Measurements from ENCODE around the gene MRC2.

The MRC2 gene

DNA sequence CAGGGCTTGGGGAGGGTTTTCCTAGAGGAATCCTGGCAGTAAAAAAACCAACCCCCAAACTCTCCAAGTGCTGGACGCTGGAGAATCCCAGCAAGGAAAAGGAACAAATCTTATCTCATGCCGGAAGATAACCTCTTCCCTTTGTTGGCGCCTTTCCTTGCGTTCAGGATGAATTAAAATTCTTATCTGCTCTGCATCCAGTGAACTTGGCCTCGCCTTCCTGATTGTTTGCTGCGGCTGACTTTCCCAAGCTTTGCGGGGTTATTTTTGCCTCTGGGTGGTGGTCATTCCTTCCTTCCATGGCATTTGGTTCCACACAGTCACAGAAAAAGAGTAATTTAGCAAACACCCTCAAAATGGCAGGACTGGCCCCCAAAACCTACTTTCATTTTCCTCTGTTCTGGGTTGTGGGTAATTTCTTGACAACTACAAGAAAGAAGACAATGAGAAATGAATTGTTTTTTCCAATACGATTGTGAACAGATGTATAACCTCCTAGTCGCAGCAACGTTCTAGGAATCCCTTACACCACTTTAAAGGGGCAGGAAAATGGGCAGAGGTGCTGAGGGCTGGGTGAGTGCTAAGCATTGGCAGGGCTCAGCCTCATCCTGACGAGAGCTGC is 77.8 kb downstream of the MRC2 start:
- no peak for DNase-seq

DNA sequence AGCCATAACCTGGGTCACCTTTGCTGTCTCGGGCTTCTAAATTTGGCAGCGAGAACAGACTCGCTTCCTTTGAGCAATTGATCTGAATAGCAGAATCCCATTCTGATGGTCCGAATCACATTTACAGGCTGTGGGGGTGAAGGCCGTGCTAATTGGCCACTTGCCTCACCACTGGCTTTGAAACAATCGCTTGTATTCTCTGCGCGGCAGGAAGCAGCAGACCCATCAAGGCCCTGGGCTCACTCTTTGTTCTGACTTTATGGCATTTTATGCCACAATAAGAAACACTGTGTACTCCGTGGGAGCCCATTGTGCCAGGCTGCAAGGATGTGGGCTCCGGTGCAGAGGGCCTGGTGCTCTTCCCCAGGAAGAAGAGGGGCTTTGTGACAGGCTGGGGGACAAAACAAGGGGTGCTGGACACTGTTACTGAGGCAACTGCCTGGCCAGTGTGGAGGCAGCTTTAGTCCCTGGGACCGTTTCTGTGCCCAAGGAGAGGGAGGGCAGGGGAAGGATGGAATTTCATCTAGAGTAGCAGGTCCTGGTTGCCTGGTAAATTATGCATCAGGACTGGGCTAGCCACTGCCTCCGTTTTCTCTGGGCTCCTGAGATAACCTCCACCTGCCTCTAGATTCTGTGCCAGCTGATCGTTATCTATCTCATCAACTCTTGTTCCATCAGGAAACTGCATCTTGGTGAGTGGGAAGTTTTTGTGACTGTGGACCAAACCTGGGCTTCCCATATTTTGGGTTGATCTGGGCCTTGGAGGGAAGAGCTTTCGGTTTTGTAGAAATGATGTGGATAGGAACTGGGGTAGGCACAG is 78.5 kb downstream of the MRC2 start:
- DNase-seq = no peak

DNA sequence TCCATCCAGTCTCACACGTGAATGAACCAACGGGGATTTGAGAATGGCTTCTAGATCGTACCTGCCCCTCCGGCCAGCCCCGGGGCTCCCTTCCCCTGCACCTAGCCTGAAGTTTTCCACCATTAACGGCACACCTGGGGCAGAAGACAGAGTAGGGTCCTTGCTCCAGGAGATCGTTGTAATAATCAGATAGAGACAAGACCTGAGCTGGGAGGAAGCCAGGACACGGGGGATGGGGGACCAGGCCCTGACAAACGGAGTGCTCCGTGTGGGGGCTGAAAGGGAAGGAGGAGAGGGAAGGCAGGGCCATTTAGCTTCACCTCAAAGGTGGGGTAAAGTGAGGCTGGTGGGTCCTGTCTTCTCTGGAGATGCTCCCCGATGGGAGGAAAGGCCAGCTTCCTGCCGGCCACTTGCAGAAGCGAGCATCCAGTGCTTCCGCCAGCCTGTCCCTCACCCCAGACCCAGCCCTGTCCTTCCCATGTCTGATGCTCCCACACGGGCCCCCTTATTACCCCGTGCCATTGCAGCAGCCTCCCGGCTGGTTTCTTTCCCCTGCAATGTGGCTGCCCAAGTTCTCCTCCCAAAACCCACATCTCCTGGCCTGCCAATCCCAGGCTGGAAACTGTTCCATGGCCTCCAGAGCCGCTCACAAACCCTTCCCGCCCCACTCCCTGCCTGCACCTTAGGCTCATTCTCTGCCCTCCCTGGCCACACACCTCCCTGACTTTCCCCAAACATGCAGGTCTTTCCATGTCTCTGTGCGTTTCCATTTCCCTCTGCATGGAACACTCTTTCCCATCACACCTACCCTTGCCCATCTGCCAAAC is 79.3 kb downstream of the MRC2 start:
- DNase-seq = no peak

DNA sequence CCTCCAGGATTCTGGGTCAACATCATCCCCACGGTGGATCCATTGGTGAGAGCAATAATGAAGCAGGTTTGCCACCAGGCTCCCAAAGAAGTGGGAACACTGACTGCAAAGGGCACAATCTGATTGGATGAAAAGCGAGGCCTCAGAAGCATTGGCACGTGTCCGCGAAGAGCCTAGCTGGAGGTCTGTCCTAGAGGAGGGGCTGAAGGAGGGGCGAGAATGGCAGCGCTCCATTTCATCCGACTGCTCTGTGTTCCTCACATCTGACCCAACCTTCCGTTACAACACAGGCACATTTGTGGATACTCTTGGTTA is 79.9 kb downstream of the MRC2 start:
- no peak for DNase-seq

DNA sequence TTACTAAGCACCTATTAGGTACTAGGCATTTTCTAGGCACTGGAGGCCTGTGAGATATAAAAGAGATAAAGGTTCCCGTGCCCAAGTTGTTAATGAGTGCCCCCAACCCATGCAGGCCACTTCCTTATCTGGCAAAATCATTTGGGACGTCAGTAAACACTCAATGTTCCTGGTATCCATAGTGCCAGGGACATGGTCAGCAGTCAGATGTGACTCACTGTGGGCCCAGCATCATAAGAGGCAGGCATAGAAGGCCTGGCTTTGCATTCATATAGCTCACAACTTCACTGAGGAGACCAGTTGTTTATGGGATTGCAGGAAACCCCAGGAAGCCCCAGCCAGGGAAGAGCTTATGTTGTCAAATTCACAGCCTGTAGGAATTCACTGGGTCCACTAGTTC is 81.1 kb downstream of the MRC2 start:
- no peak for DNase-seq

DNA sequence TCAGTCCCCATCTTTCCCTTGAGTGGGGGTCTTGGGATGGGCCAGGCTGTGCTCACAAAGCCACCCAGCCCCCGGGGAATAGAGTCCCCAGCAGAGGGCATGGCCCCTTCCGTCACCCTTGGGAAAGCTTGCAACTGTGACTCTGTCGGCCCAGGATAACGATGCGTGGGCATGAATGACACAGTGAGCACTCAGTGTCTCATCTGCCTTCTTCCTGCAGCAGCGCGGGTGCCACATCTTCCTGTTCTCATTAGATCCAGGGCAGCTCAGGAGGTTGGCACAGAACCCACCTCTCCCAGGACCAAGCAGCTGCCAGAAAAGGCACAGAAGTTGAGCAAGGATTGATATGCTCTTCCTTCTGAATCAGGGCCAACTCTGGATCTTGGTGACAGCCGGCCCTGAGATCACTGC is 84.7 kb downstream of the MRC2 start:
- no peak for DNase-seq

DNA sequence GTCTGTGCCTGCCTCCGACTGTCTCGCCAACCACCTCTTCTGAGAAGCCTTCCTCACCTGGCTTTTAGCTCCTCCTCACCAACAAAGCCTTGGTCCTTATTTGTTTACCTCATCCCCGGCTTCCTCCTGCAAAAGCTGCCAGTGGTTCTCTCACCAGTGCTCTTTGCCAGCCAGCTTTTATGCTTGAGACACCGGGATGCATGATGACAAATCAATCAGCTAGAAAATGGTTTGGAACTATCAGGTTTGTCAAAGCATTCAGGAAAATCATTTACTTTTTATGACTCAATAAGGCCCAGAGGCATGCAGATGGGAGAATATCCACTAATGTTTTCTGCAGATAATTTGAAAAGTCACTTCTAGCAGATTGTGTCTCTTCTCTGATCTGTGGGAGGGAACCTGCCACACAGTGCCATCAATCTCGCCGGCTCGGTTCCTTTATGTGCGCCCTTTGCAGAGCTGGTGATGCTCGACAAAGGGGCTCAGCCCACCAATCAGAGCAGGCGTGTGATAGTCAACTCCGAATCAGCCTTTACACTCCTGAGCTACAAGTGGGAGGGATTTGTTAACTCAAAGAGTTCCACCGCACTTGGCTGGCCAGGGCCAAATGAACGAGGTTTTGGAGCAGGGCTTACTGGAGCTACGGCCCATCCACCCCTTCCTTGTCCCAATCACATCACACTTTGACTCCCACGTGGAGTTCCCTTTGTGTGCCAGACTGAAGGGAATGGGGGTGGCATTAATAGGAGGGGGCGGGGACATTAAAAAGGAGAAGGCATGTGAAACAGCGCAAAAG is 85.8 kb downstream of the MRC2 start:
- DNase-seq = no peak

DNA sequence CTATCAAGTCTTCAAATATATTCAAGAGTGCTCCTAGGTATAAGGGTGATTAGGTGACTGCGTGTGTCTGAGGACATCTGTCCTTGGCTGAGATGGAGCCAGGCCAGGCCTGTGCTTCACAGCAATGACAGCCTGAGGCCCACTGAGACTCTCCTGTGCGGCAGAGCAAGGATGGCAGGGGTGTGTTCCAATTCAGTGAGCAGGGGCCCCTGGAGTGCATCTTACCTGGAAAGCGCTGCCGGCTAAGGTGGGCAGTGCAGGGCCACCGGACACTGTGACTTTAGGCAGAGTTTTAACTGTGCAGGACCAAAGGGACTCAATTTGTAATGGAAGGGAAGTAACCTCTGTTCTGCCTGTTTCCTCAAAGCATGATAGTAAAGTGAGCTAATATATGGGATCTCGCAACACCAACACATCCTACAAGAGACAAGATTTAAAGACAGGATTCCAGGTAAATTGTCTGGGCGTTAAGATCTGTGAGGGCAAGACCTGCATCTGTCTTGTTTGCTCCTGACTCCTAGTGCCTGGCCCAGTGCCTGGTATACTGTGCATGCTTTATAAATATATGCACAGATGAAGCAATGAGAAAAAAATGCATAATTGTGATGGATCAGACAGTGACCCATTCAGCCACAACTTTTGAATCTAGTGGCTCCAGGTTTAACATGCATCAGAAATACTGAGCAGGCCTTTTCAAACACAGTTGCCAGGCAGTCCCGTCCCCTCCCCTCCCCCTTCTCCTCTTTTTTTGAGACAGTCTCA is 86.7 kb downstream of the MRC2 start:
- DNase-seq = no peak

DNA sequence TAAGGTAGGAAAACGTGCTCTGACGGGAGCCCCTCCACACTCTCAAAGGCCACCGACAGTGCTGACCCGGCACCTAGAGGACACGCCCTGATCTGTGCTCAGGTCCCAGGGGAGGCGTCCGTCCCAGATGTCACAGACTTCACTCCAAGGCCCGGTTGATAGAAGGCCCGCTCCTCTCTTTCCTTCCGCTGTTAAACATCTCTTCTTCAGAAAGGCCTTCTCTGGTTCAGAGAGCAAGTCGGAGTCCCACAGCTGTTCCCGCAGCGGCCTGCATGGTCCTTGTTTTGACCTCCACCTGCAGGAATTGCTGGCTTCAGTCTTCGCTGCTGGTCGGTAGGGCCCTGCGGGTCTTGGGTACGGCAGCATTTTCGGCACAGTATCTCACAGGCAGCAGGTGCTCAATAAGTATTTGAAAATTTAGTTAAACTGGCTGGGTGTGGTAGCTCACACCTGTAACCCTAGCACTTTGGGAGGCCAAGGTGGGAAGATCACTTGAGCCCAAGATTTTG is 88.5 kb downstream of the MRC2 start:
- DNase-seq = no peak

DNA sequence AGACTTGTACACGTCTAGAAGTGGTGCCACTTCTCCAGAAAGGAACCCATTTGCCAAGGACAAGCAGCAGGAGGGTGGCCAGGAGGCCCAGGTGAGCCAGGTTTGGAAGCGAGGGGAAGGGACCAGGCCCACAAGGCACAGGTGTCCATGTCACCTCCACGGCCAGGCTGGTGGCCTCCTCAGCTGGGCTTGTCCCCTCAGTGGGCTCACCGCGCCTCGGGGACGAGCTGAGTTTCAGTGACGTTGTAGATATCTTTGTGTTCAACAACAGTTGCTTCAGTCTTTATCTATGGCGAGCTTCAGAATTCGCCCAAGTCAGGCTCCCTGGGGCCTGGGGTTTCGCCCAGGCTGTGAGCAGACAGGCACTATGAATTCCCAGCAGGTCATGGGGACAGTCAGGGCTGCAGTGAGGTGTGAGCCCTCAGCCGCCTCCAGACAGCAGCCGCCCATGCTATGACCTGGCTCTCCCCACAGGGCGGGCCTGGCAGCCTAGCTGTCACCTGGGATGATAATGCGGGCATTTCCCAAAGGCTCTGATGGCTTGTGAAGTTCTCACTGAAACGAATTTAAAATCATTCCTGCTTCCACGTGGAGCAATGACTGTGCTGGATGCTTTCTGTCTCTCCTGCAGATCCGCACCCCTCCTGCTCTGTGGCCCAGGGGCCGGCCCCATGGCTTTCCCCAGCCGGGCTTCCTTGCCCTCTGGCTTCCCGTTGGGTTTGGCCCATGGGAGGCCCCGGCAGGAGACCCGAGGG is 89.5 kb downstream of the MRC2 start:
- no peak for DNase-seq

DNA sequence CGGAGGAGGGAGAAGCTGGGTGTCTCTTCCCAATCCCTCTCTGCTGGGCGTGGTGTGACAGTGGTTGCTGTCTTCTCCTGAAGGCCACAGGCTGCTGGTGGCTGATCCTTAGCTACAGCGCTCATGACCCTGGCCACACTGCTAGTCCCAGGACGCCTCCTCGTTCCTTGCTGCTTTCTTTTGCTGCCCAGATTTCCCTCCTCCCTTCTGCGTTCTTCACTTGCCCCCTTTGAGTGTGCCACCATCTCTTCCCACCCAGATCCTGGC is 90.1 kb downstream of the MRC2 start:
- DNase-seq = no peak

DNA sequence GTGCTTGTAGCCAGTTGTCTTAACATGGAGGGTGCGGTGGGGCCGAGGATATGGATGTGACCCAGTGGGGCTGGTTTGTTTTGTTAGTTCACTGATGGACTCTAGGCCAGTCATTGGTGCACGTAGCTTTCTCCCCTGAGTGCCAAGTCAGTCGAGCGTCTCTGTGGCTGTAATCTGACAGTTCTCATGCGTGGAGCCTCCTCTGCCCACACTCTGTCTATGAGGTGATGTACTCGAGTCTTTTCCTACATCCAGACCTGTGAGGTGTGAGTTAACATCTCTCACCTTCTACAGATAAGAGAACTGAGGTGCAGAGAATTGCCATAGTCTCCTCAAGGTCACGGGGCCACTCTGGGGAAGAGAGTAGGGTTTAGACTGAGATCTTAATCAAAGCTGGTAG is 90.4 kb downstream of the MRC2 start:
- DNase-seq = no peak

DNA sequence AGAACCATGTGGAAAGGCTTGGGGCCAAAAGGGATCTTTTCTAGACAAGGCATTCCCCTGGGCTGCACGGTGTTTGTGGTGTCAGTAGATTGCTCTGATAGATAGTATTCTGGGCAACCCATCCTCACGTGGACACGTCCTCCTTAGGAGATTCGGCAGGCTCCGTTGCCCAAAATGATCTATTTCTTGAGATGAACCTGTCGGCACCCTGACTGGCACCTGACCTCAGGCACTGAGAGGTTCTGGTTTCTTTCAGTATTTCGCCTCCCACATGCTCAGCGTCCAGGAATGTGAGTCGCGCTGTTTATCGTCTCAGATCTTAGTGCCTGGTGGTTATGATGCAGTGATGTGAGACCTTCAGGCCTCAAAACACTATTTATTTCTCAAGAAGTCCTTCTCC is 91.0 kb downstream of the MRC2 start:
- no peak for DNase-seq

DNA sequence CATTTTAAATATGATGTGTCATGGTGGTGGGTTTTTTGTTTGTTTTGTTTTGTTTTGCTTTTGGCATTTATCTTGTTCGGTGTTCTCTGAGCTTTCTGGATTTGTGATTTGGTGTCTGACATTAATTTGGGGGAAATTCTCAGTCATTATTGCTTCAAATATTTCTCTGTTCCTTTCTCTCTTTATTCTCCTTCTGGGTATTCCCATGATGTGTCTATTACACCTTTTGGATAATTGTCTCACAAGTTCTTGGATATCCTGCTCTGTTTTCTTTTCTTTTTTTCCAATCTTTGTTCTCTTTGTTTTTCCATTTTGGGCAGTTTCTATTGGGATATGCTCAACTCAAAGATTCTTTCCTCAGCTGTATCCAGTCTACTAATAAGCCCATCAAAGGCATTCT is 92.1 kb downstream of the MRC2 start:
- DNase-seq = no peak

DNA sequence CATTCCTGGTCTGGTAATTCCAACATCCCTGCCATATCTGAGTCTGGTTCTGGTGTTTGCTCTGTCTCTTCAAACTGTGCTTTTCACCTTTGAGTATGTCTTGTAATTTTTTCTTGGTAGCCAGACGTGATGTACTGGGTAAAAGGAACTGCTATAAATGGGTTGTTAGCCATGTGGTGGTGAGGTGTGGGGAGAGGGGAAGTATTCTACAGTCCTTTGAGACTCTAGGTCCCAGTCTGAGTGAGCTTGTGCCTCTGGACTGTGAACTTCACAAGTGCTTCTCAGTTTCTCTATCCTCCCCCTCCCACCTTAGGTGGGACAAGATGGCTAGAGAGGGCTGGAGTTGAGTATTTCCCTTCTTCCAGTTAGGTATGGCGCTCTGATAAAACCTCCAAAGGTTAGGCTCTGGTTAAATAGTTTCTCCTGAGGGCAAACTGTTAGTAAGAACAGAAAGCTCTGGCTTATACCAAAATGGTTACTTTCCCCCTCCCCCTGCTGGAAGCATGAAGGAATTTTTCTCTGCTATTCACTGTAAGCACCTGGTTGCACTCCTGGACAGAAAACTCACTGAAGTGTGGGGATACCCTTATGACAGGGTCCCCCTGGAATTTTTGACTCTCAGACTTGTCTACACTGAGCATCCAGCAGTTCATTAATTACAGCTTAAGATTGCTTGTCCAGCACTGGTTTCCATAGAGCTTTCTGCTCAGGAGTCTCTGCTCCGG is 92.8 kb downstream of the MRC2 start:
- no peak for DNase-seq

DNA sequence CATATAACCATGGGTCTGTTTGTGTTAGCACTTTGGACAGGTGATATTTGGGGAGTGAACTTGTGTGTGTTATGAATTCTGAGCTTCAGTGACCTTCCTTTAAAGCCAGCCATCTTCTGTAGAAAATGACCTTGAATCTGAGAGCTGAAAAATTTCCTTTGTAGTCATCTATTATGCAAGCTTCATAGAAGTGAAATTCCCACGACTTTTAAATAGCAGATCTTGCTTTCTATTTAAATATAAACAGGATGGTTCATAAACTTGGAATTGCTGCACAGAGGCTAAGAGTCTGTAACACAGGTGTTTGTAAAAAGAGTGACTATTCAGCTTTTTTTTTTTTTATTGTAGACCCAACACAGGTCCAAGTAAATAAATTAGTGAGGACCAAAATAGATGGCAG is 95.2 kb downstream of the MRC2 start:
- DNase-seq = no peak

DNA sequence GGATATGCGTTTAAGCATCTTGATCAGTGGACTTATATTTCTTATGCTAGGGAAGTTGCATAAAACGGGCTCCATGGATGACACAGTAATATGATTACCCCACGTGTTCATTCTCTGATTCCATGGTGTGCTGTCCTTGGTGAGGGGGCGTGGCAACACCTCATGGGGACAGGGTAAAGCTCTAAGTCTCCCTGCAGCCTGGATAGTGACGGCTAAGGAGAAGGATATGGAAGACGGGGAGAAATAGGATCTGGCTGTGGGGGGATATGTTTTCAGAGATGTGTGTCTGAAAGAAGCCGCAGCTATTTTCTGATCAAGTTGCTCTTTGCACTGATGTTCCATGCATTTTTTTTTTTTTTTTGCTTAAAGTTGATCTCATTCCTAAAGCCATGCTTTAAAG is 96.4 kb downstream of the MRC2 start:
- DNase-seq = no peak

DNA sequence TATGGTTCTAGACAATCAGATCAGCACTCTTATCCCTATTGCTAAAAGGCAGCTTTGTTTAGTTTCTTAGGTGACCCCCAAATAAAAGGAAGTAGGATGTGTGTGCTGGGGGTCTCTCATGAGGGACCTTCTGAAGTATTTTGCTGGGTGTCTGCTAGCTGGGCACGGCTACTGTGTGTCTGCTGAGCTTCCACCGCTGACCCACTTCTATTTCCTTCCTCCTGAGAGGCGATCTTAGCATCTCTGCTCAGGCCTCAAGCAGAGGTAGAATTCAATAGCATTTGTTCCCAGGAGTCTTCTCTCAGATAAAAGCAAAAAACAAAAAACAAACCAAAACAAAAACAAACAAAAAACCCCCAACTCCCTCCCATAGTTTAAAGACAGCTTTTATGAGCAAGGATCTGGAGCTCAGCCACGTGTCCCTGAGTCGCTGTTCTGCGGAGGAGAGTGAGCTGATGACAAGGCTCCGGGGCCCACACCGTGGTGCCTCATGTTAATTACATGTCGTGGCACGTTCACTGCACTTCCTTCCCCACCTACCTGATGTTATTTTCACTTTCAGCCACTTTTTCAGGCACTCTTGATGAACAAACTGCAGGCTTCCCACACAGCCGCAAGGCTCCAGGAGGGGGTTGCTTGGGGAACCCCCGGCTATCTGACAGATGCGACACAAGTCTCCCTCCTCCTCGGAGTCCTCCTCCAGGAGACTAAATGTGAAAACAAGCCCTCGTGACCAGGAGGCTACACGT is 97.1 kb downstream of the MRC2 start:
- no peak for DNase-seq

DNA sequence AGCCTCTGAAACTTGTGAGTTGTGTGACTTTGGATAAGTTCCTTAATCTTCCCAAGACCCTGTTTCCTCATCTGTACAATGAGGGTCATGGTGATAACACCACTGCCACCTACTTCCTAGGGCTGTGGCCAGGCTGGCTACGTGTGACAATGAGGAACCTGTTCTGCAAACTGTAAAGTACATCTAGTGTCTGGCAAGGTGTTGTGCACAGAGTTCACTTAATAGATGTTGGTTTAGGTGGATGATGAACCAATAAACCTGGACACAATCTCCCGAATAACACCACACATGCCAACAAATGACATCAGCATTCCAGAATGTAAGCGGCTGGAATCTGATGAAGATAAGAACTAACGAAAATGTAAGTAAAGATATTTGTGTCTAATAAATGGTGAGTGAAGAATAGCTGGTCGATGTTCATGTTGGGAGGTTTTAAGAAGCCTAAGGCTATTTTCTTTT is 98.3 kb downstream of the MRC2 start:
- DNase-seq = no peak
